HTERT RPE-1 (cell line): Measurements from ENCODE around the gene FCMR.
"Not testable (repeated sequence)": the region's sequence is repeated elsewhere in the genome, so short reads cannot be mapped to it uniquely, and the experiment has no call there.

ENCODE experiments used
- in situ Hi-C: fragments of 300-500 bp; cut with MboI; formaldehyde crosslinking; loops from 4 replicates; pipeline ENCODE4 v1.14.3; 2020; ENCODE audit warnings: low sequenced_read_pairs

FCMR gene

GRCh38 chr1:206924592-206925105 is 2.9 kb upstream of the FCMR start:
- in situ Hi-C loops, result no loop called here

GRCh38 chr1:206923961-206924557 is 2.3 kb upstream of the FCMR start:
- in situ Hi-C loops, result not testable (repeated sequence)

- in situ Hi-C loops, result no loop called here
Measured at GRCh38 chr1:206923009-206923960, 1.5 kb upstream of the FCMR start.

- in situ Hi-C loops, result no loop called here
Measured at GRCh38 chr1:206922524-206922923, 783 bp upstream of the FCMR start.

- in situ Hi-C loops, result no loop called here
Measured at GRCh38 chr1:206918076-206918475, 3.7 kb downstream of the FCMR start.

- in situ Hi-C loops, result no loop called here
Measured at GRCh38 chr1:206916000-206916709, 5.6 kb downstream of the FCMR start.

- in situ Hi-C loops, result no loop called here
Measured at GRCh38 chr1:206915030-206915735, 6.6 kb downstream of the FCMR start.

GRCh38 chr1:206913766-206914537 is 7.8 kb downstream of the FCMR start:
- in situ Hi-C loops, result no loop called here

GRCh38 chr1:206912445-206913095 is 9.2 kb downstream of the FCMR start:
- in situ Hi-C loops, result no loop called here

GRCh38 chr1:206911064-206911663 is 10.6 kb downstream of the FCMR start:
- in situ Hi-C loops, result no loop called here

GRCh38 chr1:206909883-206910318 is 11.8 kb downstream of the FCMR start:
- in situ Hi-C loops, result no loop called here

GRCh38 chr1:206909161-206909882 is 12.4 kb downstream of the FCMR start:
- in situ Hi-C loops, result no loop called here

- in situ Hi-C loops, result no loop called here
Measured at GRCh38 chr1:206908038-206908437, 13.7 kb downstream of the FCMR start.

GRCh38 chr1:206907304-206907991 is 14.3 kb downstream of the FCMR start:
- in situ Hi-C loops, result no loop called here

GRCh38 chr1:206905295-206906164 is 16.2 kb downstream of the FCMR start:
- in situ Hi-C loops, result no loop called here

GRCh38 chr1:206904423-206905142 is 17.2 kb downstream of the FCMR start:
- in situ Hi-C loops, result no loop called here
